ENCODE measurements around the gene DDX18.

The DDX18 gene

DNA sequence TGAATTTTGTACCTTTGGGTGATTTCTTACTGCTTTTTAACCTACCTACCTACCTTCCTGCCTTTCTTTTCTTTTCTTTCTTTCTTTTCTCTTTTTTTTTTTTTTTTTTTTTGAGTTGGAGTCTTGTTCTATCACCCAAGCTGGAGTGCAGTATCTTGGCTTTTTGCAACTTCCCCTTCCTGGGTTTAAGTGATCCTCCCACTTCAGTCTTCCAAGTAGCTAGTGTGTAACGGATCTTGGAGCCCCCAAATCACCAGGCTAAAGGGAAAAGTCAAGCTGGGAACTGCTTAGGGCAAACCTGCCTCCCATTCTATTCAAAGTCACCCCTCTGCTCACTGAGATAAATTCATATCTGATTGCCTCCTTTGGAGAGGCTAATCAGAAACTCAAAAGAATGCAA is 61.3 kb downstream of the DDX18 start:
- H3K27ac ChIP-seq, result no peak overlapping the region
- no peak overlapping the region for H3K4me3 ChIP-seq
- no peak for DNase-seq (ENCODE audit: low spot score)
- TF ChIP-seq, protein P1, sequence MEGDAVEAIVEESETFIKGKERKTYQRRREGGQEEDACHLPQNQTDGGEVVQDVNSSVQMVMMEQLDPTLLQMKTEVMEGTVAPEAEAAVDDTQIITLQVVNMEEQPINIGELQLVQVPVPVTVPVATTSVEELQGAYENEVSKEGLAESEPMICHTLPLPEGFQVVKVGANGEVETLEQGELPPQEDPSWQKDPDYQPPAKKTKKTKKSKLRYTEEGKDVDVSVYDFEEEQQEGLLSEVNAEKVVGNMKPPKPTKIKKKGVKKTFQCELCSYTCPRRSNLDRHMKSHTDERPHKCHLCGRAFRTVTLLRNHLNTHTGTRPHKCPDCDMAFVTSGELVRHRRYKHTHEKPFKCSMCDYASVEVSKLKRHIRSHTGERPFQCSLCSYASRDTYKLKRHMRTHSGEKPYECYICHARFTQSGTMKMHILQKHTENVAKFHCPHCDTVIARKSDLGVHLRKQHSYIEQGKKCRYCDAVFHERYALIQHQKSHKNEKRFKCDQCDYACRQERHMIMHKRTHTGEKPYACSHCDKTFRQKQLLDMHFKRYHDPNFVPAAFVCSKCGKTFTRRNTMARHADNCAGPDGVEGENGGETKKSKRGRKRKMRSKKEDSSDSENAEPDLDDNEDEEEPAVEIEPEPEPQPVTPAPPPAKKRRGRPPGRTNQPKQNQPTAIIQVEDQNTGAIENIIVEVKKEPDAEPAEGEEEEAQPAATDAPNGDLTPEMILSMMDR (IDR thresholded peaks at IDR 0.05), result no peak

DNA sequence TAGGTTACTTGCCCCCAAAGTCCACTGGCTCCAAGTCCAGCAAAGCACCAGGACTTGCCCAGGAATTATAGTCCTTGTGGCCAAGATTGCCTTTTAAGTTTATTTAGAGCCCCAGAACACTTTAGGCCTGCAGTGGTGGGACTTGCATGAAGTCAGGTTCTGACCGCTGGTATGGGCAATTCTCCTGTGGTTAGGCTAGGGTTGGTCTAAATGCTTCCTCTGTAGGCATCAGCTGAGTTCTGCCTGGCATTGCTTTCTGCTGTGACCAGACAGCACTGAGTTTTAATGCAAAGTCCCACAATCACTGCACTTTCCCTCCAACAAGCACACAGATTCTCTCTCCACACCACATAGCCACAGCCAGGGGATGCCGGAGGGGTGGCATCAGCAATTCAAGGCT is 64.5 kb downstream of the DDX18 start:
- DNase-seq (ENCODE audit: low spot score), result no peak
- TF ChIP-seq, protein P1 (IDR thresholded peaks at IDR 0.05), result no peak
- Histone ChIP-seq H3K27ac (no peak overlapping the region), H3K4me3 (no peak overlapping the region)

All from coronary artery (tissue), 2 donors.